HG03378 (cell line): ENCODE measurements around the gene NPC1L1.
"Not testable (repeated sequence)": the region's sequence is repeated elsewhere in the genome, so short reads cannot be mapped to it uniquely, and the experiment has no call there.

ENCODE experiments used
- ATAC-seq: cut with Tn5 transposase; IDR thresholded peaks from one replicate; pipeline ENCODE4 v1.9.1; 2021; ENCODE audit warnings: mild to moderate bottlenecking, moderate library complexity; ENCODE audit not compliant: unreplicated experiment

The NPC1L1 gene

DNA sequence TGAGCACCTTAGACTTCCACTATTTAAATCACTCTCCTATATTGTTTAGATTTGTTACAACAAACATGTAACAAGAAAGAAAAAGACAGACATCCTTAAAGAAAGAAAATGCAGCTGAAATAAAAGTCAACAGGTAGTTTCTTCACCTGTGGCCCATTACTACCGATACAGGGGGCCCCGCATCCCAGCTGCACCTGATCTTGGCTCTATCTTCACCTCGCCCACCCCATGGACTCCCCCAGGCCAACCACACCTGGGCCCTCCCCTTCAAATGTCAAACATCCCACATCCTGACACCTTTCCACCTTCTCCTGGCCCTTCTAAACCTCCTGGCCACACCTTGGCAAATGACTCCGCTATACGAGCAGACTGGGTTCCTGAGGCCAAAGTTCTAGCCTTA lies 25.6 kb upstream of the NPC1L1 start:
- ATAC-seq = no peak

DNA sequence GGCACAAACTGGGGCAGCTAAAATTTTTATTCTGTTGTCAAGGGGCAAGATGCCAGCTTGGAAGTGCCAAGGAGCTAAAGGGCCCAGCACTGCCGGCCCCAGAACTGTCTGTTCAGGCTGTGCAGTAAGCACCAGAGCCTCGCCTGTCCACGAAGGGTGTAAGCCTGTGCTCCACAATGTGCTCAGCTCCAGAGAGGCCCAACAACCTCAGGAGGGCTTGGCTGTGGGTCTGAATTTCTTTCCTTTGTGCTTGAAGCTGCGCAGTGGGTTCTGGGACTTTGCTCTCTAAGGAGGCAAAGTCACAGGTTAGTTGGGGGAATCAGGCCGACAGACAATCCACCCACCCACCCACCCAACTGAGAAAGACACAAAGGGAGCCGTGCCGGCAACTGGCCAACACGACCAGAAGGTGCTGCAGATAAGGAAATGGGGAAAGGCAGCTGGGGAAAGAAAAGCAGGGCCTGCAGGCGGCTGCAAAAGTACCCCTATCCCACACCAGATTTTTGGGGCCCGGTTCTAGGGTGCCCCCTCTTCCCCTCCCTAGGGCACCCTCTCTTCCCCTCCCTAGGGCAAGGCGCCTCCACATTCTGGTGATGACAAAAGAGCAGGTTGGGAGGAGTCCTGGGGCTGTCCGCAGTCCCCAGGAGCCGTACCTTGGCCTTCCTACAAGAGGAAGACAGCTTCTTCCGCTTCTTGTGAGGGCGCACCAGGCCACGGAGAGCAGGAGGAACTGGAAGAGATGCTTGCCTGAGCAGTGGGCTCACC lies 24.8 kb upstream of the NPC1L1 start:
- no peak for ATAC-seq

DNA sequence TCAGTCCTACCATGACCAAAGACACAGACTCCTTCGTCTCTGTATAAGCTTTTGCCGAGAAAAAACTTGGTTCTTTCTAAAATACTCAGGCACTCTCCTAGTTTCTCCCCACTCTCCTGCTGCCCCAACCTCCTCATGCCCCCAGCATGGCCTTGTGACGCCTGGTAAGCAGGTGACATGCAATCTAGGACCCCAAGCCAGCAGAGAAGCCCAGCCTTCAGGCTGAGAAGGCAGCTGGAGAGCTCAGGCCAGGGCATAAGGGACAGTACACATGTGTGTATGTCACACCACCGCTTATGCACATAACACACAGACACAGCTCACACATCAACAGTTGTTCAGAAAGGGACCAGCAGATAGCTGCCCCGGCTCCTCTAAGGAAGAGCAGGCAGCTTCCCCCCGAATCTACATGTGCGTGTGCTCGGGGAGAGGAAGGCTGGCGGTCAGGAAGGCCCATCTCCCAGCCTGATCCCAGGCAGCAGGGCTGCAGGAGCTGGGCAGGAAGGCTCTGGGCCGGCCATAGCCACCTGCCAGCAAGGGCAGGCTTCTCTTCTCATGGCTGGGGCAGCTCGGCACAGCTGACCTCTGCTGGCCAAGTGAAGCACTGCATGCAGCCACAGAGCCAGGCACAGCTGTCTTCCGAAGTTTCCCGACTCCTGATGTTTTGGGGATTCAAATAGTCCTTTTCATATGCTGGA lies 24.1 kb upstream of the NPC1L1 start:
- no peak for ATAC-seq

DNA sequence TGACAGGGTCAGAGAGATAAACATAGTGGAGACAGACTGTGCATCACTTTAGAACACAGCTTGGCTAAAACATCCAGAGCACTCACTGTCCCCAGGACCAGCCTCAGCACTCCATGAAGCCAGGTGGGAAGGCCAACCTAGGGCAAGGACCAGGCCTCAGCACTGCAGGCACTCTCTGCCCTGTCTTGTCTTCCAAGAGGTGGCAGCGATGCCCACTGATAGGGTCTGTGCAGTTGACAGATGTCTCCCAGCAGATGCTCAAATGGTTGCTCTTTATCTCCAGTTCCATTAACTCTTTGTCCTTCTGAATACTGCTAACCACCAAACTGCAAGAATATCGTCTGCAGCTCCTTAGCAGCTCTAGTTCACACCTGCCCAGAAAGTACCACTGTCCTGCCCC lies 23.5 kb upstream of the NPC1L1 start:
- no peak for ATAC-seq

DNA sequence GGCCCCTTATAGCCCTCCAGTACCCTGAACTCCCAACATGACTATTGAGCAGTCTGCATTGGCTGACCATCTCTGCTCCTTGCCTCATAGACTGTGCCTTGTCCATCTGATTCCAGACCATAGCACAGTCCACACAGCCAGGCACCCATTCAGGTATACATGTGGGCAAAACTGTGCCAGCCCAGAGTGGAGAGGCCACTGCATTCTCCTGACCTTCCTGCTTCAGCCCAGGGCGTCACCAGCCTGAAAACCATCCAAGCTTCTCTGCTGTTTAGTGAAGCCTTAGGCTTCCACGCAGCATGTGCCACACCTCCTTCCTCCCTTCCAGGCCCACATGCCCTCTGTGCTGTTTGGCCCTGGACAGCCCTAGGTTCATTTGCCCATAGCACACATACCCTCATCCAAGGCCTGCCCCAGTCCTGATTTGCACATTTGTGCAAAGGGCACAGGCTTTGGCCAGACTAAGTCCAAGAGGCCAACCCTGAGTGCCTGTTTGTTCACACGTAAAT lies 22.1 kb upstream of the NPC1L1 start:
- ATAC-seq = no peak

DNA sequence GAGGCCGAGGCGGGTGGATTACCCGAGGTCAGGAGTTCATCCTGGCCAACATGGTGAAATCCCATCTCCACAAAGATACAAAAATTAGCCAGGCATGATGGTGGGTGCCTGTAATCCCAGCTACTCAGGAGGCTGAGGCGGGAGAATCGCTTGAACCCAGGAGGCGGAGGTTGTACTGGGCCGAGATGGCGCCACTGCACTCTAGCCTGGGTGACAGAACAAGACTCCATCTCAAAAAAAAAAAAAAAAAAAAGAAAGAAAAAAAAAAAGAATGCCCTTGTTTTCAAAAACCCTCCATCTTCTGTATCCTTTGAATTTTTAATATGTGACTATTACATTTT lies 21.5 kb upstream of the NPC1L1 start:
- ATAC-seq = not testable (repeated sequence)

DNA sequence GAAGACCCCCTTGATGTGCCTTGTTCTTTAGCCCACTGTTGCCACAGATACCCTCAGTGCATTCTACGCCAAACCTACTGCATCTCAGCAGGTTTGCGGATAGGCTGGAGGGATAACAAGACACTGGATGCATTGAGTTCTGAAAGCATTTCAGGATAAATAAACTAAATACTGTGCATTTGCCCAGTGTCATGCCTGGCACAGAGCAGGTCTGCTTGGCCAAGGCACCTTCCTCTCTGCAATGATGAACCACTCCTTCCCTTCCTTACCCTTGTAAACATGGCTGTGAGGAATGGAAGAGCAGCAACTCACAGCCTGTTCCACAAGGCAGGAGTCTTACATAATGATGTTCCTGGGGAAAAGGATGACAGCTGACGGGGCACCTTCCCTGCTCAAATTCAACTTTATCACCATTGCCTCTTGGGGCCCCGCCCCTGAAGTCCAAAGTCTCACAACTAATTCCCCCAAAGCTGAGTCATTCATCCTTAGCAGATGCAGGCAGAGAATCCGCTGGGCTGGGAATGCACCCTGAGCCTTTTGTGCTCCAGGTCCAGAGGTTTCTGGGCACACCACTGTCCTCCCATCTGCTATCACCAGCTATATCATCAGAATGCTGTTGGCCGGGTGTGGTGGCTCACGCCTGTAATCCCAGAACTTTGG lies 21.0 kb upstream of the NPC1L1 start:
- no peak for ATAC-seq

DNA sequence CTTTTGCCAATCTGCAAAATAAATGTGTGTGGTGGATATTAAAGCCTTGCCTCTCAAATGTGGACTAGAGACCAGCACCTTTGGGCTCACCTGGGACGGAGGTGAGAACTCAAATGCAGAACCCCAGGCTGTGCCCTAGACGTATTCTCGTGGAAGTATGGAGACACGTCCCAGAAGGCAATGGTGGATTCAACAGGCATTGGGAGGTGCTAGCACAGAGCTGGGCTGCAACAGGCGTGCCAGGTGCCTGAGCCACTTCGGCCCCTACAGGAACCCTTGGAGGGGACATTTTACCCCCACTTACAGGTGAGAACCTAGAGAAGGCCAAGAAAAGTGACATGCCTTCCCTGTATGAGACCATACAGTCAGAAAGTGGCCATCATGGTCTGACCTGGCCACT lies 20.4 kb upstream of the NPC1L1 start:
- ATAC-seq = no peak

DNA sequence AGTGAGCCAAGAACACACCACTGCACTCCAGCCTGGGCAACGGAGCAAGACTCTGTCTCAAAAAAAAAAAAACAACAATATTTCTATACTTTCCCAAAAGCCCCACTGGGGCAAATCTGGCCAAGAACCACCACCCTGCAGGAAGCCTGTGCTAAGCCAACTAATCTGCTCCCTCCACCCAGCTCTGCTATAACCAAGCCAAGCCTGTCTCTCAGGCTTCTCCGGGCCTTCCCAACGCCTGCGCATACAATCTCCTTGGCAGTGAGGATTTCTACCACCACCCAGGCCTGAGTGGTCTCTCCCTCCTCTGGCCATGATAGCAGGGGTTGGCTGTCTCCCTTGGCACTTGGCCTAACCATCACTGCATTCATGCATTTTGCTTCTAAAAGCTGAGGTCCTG lies 18.4 kb upstream of the NPC1L1 start:
- no peak for ATAC-seq

DNA sequence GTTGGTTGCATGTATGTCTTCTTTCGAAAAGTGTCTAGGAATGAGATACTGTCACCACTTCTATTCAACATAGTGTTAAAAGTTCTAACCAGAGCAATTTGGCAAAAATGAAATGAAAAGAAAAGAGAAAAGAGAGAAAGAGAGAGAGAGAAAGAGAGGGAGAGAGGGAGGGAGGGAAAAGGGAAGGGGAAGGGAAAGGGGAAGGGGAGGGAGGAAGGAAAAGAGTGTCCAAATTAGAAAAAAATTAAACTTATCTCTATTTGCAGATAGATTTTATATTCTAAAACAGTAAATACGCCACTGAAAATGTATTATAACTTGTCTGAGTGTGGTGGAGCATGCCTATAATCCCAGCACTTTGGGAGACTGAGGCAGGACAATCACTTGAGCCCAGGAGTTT lies 16.4 kb upstream of the NPC1L1 start:
- no peak for ATAC-seq

DNA sequence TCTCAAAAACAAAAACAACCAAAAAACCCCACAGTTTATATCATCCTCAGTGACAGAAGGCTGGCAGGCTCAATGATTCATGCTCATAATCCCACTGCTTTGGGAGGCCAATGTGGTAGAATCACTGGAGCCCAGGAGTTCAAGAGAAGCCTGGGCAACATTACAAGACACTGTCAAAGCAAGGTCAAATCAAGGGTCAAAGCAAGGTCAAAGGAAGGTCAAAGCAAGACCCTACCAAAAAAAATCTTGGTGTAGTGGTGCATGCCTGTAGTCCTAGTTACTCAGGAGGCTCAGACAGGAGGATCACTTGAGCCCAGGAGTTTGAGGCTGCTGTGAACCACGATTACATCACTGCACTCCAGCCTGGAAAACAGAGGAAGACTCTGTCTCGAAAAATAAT lies 14.2 kb upstream of the NPC1L1 start:
- no peak for ATAC-seq

DNA sequence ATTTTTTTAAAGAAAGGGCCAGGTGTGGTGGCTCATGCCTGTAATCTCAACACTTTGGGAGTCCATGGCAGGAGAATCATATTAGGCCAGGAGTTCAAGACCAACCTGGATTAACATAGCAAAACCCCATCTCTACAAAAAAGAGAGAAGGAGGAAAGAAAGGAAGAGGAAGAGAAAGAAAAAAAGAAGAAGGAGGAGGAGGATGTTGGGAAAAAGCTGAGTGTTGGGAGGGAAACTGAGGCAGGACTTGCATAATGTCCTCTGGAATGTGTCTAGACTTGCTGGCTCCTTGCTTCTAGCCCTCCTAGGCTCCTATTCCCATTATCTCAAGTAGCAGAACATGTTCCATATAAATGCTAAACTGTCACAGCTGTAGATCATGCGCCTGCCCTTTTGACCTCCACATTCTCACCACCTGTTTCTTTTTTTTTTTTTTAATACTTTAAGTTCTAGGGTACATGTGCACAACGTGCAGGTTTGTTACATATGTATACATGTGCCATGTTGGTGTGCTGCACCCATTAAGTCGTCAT lies 11.4 kb upstream of the NPC1L1 start:
- not testable (repeated sequence) for ATAC-seq

DNA sequence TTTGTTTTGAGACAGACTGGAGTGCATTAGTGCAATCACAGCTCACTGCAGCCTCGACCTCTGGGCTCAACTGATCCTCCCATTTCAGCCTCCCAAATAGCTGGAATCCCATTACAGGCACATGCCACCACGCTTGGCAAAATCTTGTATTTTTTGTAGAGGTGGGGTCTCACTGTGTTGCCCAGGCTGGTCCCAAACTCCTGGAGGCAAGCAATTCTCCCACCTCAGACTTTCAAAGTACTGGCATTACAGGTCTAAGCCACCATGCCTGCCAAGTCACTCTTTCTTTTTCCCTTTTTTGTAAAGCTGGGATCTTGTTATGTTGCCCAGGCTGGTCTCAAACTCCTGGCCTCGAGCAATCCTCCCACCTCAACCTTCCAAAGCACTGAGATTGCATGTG lies 8.3 kb upstream of the NPC1L1 start:
- no peak for ATAC-seq

DNA sequence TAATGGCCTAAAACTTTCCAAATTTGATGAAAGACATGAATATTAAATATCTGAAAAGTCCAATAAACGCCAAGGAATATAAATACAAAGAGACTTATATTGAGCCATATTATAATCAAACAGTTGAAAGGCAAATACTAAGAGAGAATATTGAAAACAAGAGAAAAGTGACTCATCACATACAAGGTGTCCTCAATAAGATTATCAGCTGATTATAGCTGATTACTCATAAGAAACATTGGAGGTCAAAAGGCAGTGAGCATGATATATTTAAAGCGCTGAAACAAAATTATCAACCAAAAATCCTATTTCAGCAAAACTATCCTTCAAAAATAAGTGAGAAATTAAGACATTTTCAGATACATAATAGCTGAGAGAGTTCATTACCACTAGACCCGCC lies 7.8 kb upstream of the NPC1L1 start:
- ATAC-seq = no peak

DNA sequence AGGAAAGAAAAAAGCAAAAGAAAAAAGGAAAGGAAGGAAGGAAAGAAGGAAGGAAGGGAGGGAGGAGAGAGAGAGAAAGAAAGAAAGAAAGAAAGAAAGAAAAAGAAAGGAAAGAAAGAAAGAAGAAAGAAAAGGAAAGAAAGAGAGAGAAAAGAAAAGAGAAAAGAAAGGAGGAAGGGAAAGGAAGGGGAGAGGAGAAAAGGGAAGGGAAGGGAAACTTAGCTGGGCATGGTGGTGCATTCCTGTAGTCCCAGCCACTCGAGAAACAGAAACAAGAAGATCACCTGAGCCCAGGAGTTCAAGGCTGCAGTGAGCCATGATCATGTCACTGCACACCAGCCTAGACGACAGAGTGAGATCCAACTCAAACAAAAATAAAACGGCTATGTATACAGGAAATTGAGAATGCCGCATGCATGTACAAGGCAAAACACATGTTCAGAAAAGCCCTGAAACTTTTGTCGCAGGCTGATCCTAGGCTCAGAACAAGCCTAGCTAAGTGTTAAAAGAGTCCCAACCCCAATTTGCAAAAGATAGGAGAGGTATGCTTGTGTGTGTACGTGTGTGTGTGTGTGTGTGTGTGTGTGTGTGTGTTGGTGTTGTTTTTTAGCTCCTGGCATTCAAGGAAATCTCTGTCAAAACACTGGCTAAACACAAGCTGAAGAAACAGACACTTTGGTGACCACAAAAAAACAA lies 6.6 kb upstream of the NPC1L1 start:
- ATAC-seq = no peak

DNA sequence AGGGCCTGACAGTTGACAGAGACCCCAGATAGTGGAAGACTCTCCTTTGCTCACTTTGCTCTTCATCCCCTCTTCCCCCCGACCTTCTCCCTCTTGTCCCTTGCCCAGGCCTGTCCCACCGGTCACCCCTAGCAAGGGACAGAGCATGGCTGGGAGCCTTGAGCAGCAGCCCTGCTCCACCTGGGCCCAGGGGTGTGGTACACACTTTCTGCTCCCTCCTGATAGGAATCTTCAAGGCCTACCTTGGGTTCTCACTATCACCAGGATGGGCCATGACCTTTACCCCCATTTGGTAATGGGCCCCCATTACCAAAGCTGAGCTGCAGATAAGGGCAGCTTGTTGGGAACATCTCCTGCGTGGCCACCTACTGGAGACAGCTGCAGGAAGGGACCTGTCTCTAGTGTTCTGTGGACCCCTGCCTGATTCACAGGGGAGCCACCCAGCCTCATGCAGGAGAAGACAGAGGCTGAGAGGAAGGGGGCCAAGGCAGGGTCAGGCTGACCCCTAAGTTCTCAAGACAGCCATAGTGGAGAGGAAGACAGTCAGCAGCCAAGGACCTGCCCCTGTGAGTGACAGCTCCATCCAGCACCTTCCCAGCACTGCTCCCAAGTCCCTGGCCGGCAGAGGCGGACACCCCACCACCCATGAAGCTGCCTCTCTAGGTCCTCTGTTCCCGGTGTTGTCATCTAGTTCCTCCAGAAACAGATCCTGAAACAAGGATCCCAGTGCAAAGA lies 913 bp upstream of the NPC1L1 start:
- ATAC-seq = no peak

DNA sequence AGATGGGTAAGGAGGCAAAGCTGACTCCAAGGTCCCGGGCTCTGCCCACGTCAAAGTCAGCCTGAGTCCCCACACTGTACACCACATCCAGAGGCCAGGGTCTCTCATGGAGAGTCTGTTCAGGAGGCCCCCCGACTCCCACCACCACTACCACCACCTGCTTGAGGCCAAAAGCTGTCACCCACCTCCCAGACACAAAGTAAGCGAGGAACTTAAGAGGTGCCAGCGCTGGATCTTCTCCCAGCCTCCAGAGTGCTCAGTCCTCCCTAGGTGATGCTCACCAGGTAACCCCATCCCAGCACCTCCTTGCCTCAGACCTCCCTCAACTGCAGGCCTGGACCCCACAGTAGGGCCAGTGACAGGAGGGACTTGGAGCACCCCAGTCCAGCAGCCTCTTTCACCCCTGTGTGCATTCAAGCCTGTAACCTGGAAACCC lies 520 bp downstream of the NPC1L1 start:
- ATAC-seq = no peak

DNA sequence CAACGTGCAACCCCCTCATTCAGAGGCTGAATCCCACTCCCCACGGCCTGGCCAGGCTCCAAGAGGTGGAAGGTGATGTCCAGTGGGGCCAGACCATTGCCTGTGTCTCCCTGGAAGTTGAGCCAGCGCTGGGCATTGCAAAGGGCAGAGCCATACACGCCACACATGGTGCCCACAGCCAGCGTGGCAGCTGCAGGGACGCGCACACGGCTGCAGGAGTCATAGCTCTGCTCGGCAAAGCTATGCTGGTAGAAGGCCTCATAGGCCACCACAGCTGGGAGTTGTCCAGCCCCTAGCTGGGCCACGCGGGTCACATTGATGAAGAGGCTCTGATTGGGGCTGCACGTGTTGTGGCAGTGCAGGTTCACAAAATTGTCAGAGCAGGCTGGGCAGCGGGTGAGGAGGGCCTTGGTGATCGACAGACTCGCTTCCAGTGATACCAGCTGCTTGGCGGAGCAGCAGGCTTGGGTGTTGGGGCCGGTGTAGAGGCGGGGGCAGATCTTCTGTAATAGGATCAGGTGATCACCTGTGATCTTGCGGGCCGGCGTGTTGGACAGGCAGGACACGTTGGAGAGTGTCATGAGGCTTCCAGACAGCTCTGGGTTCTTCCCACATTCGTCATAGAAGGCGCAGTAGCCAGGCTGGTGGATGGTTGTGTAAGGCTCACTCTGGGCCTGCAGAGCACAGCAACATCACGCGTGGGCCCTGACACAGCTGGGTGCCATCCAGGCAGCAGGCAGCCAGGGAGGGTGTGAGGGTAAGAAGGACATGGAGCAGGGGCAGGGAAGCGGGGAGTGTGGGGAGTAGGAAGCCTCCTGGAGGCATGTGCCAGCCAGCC lies 1.2 kb downstream of the NPC1L1 start:
- ATAC-seq = no peak

DNA sequence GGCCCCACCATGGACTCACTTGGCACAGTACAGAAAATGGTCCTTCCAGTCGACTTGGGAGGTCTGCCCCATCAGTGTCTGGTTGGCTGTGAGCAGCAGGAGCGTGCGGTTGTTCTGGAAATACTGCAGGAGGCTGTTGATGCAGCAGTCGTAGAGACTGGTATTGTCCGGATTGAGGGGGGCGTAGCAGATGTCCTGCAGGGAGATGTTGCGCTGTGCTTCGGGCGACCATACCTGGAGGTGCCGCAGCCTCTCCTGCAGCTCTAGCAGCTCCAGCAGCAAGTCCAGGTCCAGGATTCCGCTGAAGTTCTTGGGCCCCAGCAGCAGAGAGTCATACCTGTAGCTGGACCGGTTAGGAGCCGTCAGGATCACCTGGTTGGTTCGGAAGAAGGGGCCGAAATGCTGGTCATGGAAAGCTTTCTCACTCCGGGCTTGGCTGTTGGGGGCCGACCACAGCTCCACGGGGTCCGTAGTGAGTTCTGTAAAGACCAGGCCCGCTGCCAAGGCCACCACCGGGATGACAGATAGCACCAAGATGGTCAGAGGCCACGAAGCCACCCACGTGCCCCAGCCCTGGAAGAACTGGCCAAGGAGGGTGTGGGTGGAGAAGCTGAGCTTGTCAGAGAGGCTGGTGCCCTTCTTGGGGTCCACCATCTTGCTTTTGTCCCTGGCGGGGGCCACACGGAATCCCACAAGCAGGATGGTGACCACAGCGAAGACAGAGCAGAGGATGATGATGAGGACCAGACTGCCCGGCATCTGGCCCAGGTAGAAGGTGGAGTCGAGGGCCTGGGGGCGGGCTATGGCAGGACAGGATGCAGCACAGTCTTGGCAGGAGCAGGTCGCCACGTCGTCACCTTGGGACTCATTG lies 2.1 kb downstream of the NPC1L1 start:
- no peak for ATAC-seq
